Right renal pelvis (tissue), 4 donors: Measurements from ENCODE around the gene UNC5A. TPM values are rescaled to one million over a fixed set of nuclear protein-coding genes. Genes with fewer than 3 reads are reported as not detected.

Experiments
- DNase-seq, 4 donors: peaks; one replicate each; pipeline ENCODE4 v3.0.0-alpha.2; 2013; ENCODE audit warnings: low read depth in 4 of 4, low spot score in 3 of 4, missing footprints in 1 of 4
- polyA plus RNA-seq, 4 donors: library from polyadenylated mRNA; unstranded; fragments of 120-200 nt; gene quantifications; one replicate each; pipeline ENCODE4 v1.2.1, GENCODE V29; 2013; ENCODE audit not compliant: insufficient read length in 4 of 4

UNC5A gene
- polyA plus RNA-seq, 4 donors = 0.11 to 0.38 (median 0.16) TPM

DNA sequence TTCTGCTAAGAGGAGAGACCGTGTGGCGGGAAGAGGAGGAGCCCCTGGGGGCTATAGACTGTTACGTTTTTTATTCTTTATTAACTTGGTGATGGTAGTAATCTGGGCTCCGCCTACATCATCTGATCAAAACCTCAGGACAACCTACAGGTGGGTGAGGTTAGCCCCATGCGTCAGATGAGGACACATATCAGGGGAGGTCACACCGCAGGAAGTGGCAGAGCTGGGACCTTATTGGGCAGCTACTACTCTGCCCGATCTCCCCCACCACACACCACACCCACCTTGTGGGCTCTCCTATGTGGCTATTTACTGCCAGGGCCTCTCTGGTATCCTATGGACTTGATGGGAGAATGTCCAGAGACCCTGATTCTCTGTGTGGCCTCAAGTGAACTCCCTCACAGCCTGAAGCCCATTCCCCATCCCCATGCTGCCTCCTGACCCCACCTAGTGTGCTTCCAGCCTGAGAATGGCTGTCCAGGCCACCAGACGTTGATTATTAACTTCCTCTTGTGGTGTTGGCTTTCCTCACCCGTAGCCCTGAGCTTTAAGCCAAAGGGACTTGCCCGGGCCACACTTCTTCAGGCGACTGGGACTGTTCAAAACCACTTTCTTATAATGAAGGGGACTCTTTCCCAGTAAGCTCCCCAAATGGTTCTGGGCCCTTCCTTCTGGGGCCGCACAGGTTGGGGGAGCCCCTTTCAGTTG lies 8.2 kb downstream of the UNC5A start:
- DNase-seq = no peak

- DNase-seq = no peak
Measured at GRCh38 chr5:176819476-176819875, 9.1 kb downstream of the UNC5A start.

DNA sequence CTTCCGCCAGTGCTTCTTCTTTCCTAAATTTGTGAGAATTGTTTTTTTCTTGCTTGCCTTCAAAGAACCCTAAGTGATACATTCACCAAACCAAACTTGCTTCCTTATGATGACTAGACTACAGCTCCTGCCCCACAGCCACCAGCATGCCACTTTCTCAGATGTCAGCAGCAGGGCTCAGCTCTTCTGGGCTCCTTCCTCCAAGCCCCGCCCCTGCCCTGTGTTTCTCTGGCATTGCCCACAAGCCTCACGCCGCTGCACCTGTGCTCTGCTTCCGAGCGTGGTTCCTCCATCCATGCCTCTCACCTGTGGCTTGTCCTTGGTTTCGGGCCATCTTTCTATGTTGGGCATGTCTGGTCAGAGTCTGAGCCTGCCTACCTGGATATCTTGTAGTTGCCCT lies 10.6 kb downstream of the UNC5A start:
- DNase-seq = no peak

DNA sequence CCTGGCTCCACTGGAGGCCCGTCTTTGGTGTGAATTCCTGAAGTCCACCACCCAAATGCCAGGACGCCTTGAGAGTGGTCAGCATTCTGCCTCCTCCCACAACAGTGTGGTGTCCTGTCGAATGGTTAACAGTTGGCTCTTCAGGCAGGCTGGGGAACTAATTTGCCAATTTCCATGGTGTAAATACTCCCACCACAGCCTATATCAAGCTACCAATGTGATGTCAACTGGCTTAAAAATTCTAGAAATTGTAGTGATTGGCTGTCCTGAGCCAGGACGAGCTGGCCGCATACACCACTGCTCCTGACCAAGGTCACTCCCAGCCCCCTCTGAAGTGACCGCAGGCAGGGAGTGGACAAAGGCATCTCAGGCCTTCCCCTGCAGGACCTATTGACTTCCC lies 11.1 kb downstream of the UNC5A start:
- no peak for DNase-seq

DNA sequence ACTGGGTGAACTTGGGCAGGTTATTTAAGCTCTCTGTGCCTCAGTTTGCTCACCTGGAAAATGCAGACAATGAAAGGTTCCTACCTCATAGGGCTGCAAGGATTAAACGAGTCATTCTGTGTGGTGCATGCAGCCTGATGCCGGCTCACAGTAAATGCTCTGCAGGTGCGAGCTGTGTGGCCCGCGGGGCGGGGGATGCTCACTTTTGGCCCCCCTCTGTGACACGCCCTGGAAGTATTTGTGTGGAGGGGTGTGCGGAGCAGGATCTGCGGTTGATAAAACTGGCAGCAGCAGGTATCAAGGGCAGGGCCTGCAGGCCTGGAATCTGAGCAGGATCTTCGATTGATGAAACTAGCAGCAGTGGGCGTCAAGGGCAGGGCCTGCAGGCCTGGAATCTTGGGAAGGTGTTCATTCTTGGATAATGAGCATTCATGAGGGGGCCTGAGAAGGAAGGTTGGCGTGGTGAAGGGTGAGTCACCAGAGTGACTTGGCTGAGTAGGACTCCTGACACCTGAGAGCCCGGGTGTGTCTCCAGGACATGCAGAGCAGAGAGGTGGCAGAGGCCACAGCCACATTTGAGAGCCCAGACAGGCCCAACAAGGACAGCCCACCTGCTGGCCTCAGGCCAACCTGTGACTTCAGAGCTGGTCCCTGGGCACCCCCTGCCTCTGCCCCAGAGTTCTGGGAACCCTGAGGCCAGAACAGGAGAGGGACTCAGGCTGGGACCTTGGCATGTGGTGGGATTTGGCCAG lies 11.9 kb downstream of the UNC5A start:
- no peak for DNase-seq

DNA sequence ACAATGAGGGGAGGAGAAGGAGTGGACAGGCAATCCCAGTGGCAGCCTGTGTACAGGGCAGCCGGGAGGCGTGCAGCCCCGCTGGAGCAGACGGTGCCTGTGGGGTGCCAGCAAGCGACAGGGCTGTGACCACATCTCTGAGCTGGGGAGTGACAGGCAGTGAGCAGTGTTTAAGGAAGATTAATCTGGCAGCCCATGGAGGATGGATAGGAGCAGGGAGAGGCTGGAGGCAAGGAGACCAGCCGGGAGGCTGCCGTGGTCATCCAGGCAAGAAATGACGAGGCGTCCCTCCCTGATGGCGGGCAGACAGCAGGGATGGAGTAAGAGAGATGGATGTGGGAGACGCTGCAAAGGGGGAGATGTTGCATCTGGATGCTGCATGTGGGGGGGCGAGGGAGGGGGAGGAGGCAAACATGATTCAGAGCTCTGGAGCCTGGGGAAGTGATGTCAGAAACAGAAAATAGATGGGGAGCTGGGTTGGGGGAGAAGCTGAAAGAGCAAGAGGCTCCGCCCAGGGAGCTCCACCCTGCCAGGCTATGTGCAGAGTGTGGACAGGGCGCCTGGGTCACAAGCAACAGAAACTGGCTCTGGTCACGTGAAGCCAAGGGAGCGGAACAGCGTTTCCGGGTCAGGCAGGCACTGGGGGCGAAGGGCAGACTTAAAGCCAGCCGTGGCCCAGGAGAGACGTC lies 12.6 kb downstream of the UNC5A start:
- DNase-seq = no peak

GRCh38 chr5:176823869-176824412 lies 13.6 kb downstream of the UNC5A start:
- DNase-seq = no peak

- no peak for DNase-seq
Measured at GRCh38 chr5:176824604-176825003, 14.2 kb downstream of the UNC5A start.

GRCh38 chr5:176825234-176825633 lies 14.9 kb downstream of the UNC5A start:
- no peak for DNase-seq

DNA sequence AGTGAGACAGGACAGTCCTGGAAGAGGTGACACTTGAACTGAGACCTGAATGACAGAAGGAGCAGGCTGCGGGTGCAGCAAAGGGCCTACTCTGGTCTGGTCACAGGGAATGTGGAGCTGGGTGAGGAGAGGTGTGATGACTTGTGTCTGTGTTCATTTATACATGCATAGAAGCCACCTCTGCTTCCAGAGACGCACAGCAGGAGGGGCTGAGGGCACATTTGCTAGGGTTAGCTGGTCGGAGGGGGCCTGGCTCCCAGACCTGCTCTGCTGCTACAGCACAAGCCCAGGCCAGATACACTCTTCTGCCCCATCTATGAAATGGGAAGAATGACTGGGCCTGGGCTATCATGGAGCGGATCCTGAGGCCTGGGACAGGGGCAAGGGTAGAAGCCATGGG lies 15.6 kb downstream of the UNC5A start:
- no peak for DNase-seq

DNA sequence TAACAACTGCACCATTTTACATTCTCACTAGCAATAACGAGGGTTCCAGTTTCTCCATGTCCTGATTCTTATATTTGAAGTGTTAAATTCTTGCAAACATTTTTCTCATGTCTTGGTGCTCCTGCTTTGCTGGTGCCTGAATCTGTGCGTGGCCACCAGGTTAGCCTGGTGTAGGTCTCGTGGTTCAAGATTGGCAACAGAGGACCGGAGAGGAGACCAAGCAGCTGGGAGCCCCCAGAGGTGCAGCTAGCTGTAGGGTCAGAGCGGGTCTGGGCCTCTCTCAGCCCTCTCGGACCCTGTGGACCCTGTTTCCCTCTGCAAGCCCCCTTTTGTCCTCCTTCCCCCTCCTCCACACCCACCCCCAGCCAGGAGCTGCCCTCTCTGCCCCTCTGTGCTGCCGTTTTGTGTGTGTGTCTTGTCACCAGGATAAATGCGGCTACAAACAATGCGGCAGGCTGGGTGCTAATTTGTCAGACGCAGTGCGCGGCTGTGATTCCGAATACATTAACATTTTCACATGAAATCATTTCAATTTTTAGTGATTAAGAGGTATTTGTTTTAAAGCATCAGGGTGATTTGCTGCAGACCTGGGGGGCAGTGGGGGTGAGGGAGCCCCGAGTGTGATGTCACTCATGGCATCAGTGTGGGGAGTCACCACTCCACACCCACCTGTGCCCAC lies 17.5 kb downstream of the UNC5A start:
- no peak for DNase-seq

GRCh38 chr5:176829320-176829719 lies 19.0 kb downstream of the UNC5A start:
- DNase-seq = no peak

DNA sequence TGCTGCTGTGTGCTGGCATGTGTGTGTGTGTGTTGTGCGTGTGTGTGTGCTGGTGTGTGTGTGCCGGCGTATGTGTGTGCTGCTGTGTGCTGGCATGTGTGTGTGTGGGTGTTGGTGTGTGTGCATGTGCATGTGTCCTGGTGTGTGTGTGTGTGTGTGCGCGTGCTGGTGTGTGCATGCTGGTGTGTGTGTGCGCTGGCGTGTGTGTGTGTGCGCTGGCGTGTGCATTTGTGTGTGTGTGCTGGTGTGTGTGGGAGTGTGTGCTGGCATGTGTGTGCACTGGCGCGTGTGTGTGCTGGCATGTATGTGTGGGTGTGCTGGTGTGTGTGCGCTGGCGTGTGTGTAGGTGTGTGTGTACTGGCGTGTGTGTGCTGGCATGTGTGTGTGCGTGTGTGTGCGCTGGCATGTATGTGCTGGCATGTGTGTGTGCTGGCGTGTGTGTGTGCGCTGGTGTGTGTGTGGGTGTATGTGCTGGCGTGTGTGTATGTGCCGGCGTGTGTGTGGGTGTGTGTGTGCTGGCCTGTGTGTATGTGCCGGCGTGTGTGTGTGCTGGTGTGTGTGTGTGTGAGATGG lies 20.1 kb downstream of the UNC5A start:
- no peak for DNase-seq

- no peak for DNase-seq
Measured at GRCh38 chr5:176830995-176831423, 20.6 kb downstream of the UNC5A start.

- no peak for DNase-seq
Measured at GRCh38 chr5:176831425-176831824, 21.1 kb downstream of the UNC5A start.

GRCh38 chr5:176832162-176832561 lies 21.8 kb downstream of the UNC5A start:
- DNase-seq = no peak

DNA sequence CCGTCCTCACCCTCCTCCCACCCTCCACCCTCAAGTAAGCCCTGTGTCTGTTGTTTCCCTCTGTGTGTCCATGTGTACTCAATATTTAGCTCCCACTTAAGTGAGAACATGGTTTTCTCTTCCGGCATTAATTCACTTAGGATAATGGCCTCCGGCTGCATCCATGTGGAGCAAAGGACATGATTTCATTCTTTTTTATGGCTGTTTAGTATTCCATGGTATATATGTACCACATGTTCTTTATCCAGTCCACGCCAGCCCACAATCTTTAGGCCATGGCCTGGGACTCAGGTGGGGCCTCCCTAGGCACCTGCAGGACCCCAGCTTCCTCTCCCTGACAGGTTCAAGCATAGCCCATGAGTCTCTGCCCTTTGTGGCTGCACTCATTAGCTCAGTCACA lies 22.9 kb downstream of the UNC5A start:
- DNase-seq = no peak

- DNase-seq = no peak
Measured at GRCh38 chr5:176835918-176836317, 25.6 kb downstream of the UNC5A start.

GRCh38 chr5:176836811-176837706 lies 26.7 kb downstream of the UNC5A start:
- no peak for DNase-seq
